ENCODE measurements around the gene ZNF234. TPM values are rescaled to one million over a fixed set of nuclear protein-coding genes. Genes with fewer than 3 reads are reported as not detected.
"Not testable (repeated sequence)": the region's sequence is repeated elsewhere in the genome, so short reads cannot be mapped to it uniquely, and the experiment has no call there.

ZNF234 gene
- polyA plus RNA-seq, 3 donors from 2014 or later, result 2.7 to 7.4 (median 6.1) TPM

DNA sequence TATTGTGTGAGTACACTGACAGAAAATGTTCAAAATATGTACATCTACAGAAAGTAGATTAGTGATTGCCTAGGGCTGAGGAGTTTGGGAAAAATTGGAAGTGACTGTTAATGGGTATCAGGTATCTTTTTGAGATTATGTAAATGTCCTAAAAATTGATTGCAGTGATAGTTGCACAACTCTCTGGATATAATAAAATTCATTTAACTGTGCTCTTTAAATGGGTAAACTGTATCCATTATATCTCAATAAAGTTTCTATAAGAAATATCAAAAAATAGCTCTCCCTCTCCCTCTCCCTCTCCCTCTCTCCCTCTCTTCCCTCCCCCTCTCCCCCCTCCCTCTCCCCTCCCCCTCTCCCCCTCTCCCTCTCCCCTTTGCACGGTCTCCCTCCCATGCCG lies 61.6 kb downstream of the ZNF234 start:
- no peak for DNase-seq
- Mint-ChIP-seq H3K27ac (no peak overlapping the region), H3K36me3 (peaks cover 4 to 21% (median 9%) of the 10 kb centered on the region in 3 donors), H3K9me3 (peaks cover 18 to 49% (median 29%) of the 10 kb centered on the region in 6 donors), H3K27me3 (ENCODE audit: low read depth in 3 of 3) (peaks cover 9 to 24% (median 24%) of the 10 kb centered on the region in 3 donors), H3K4me3 (no peak overlapping the region), H3K4me1 (peaks cover 11 to 12% of the 10 kb centered on the region in 2 donors)

DNA sequence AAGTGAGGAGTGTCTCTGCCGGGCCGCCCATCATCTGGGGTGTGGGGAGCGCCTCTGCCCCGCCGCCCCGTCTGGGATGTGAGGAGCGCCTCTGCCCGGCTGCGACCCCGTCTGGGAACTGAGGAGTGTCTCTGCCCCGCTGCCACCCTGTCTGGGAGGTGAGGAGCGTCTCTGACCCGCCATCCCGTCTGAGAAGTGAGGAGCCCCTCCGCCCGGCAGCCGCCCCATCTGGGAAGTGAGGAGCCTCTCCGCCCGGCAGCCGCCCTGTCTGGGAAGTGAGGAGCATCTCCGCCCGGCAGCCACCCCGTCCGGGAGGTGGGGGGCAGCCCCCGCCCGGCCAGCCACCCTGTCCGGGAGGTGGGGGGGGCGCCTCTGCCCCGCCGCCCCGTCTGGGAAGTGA lies 62.5 kb downstream of the ZNF234 start:
- not testable (repeated sequence) for DNase-seq, H3K27ac Mint-ChIP-seq, H3K4me3 Mint-ChIP-seq
- H3K4me1 Mint-ChIP-seq, result peaks cover 11 to 17% of the 10 kb centered on the region in 2 donors
- H3K9me3 Mint-ChIP-seq, result peaks cover 17 to 43% (median 29%) of the 10 kb centered on the region in 6 donors
- peaks cover 4 to 16% (median 9%) of the 10 kb centered on the region in 3 donors for H3K36me3 Mint-ChIP-seq
- H3K27me3 Mint-ChIP-seq (ENCODE audit: low read depth in 3 of 3), result peaks cover 9 to 24% (median 24%) of the 10 kb centered on the region in 3 donors

DNA sequence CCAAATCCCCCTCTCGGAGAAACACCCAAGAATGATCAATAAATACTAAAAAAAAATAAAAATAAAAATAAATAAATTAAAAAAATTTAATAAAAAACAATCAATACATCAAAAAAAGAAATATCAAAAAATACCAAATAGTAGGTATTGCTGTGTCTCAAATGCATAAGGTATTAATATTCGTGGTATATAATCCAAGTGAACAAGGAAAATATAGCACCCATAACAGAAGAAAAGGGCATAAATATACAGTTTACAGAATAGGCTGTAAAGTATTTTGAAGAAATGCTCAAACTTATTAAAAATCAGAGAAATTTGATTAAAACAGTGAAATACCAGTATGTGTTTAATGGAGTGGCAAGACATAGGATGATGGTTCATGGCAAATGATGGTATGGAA lies 63.4 kb downstream of the ZNF234 start:
- Mint-ChIP-seq H3K4me3 (no peak overlapping the region), H3K9me3 (peaks cover 13 to 39% (median 25%) of the 10 kb centered on the region in 6 donors), H3K27ac (no peak overlapping the region), H3K27me3 (ENCODE audit: low read depth in 3 of 3) (peaks cover 9 to 22% (median 21%) of the 10 kb centered on the region in 3 donors), H3K4me1 (peaks cover 11 to 17% of the 10 kb centered on the region in 2 donors), H3K36me3 (peaks cover 4 to 16% (median 9%) of the 10 kb centered on the region in 3 donors)
- DNase-seq, result no peak

DNA sequence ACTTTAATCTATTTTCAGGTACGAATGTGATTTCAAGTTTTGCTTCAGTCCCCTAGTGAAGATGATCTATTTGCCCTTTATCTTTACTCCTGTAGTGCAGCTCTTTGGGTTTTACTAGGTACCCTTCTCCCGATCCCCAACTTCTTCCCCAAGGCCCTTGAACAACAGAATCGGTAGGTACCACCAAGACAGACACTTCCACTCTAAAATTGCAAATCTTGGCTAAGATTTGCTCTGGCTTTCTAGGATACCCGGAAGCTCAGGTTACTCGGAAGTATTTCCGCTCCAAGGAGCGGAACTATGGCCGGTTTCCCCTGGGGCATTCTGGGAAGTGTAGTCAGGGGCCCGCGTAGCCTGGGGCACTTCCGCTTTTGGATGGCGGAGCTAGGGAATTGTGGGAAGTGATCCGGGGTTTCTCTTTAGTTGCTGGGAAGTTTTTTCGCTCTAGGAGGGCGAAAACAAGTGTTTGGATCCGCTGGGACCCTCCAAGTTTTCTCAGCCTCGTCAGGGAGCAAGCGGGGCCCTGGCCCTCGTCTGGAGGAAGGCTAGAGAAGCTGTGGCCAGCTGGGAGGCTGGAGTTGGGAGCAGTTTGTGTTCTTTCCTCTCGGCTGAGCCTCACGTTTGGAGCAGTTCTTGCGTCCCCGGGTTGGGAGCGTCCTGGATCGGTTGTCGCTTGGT lies 65.9 kb downstream of the ZNF234 start:
- DNase-seq, result peak; percentile 75 to 79 (median 77)
- Mint-ChIP-seq H3K4me1 (peaks cover 13 to 20% of the 10 kb centered on the region in 2 donors), H3K9me3 (peaks cover 7 to 34% (median 23%) of the 10 kb centered on the region in 6 donors), H3K27ac (peak overlapping the region; percentile 87 to 96 (median 90)), H3K4me3 (peak overlapping the region; percentile 87 to 96 (median 91)), H3K36me3 (peaks cover 4 to 16% (median 9%) of the 10 kb centered on the region in 3 donors), H3K27me3 (ENCODE audit: low read depth in 3 of 3) (peaks cover 7 to 21% (median 11%) of the 10 kb centered on the region in 3 donors)

Other genes with a start within 250 kb of the ZNF234 start
- gene ZNF45, start 206.3 kb upstream of the ZNF234 start, polyA plus RNA-seq, result 10 to 100 TPM in 1 of 3 donors, 1 to 10 TPM in 2; 6.5 to 15.9 (median 7.7) TPM
- 1 to 10 TPM in 1 of 3 donors, under 1 TPM in 1, not detected in 1; 0.67 to 3.0 TPM for gene ZNF221, start 190.3 kb upstream of the ZNF234 start, polyA plus RNA-seq
- 1 to 10 TPM; 2.1 to 3.0 (median 2.6) TPM for gene ZNF155, start 157.4 kb upstream of the ZNF234 start, polyA plus RNA-seq
- gene ZNF230, start 138.6 kb upstream of the ZNF234 start, polyA plus RNA-seq, result 1 to 10 TPM; 1.7 to 2.8 (median 2.5) TPM
- 1 to 10 TPM in 2 of 3 donors, not detected in 1; 2.3 to 3.4 TPM for gene ZNF222, start 116.2 kb upstream of the ZNF234 start, polyA plus RNA-seq
- gene ZNF223, start 89.5 kb upstream of the ZNF234 start, polyA plus RNA-seq, result 1 to 10 TPM; 1.7 to 2.5 (median 2.3) TPM
- gene ZNF284, start 69.4 kb upstream of the ZNF234 start, polyA plus RNA-seq, result under 1 TPM; 0.24 to 0.99 (median 0.84) TPM
- gene ZNF224, start 47.2 kb upstream of the ZNF234 start, polyA plus RNA-seq, result 10 to 100 TPM in 1 of 3 donors, 1 to 10 TPM in 2; 5.8 to 11.6 (median 7.2) TPM
- gene ZNF225, start 28.2 kb upstream of the ZNF234 start, polyA plus RNA-seq, result 1 to 10 TPM; 1.2 to 4.8 (median 2.4) TPM
- 10 to 100 TPM; 23.1 to 41.4 (median 24.3) TPM for gene ZNF226, start 23.5 kb downstream of the ZNF234 start, polyA plus RNA-seq
- gene ZNF227, start 71.0 kb downstream of the ZNF234 start, polyA plus RNA-seq, result 10 to 100 TPM in 2 of 3 donors, 1 to 10 TPM in 1; 6.5 to 15.4 (median 12.8) TPM
- gene ZNF233, start 118.3 kb downstream of the ZNF234 start, polyA plus RNA-seq, result under 1 TPM in 1 of 3 donors, not detected in 2; 0.48 TPM
- 1 to 10 TPM; 1.3 to 1.8 (median 1.6) TPM for gene ZNF235, start 163.5 kb downstream of the ZNF234 start, polyA plus RNA-seq
- gene ZNF112, start 215.1 kb downstream of the ZNF234 start, polyA plus RNA-seq, result not detected